GM18951 (cell line): ENCODE results near the gene RPS6KC1.
"Not testable (repeated sequence)": the region's sequence is repeated elsewhere in the genome, so short reads cannot be mapped to it uniquely, and the experiment has no call there.

Source experiments
- POLR2A ChIP-seq: IDR thresholded peaks from 4 replicates; pipeline ENCODE4 v1.6.1; 2011; ENCODE audit warnings: mild to moderate bottlenecking; ENCODE audit not compliant: insufficient read length, insufficient read depth; ENCODE audit errors: extremely low read depth
- in situ Hi-C: fragments of 300-500 bp; cut with MboI; formaldehyde crosslinking; loops from one replicate; pipeline ENCODE4 v1.12.0; 2022; ENCODE audit warnings: low sequenced_read_pairs, mixed read lengths, inconsistent platforms; ENCODE audit not compliant: unreplicated experiment

The RPS6KC1 gene

DNA sequence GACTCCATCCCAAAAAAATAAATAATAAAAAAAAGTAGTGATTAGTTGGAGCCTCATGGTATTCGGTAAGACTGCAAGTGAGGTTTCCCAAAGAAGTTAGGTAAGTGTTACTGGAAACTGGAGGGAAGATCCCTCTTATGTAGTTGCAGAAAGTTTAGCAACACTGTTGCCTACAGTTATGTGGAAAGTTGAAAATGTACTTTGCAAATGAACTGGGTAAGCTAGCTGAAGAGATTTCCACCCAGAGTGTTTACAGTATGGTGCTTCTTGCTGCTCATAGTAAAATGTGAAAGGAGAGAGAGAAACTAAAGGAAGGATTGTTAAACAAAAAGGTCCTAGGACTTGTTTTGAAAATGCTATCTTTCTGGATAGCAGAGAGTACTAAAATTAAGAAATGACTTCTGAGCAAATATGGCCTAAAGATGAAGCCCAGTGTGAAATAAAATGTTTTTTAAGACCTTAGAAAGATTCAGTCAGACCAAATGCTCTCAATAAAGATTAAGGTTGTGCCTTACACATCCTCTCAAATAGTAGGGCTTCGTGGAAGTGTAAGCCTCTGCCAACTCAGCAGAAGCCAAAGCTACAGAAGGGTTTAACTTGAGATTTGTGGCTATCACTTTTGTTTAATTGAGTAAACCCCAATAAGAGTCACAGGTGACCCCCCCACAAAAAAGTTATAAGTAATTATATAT is 31.5 kb downstream of the RPS6KC1 start:
- in situ Hi-C loops, result no loop called here
- no peak for TF ChIP-seq POLR2A

GRCh38 chr1:213083112-213083445 is 32.0 kb downstream of the RPS6KC1 start:
- in situ Hi-C loops, result no loop called here
- no peak for TF ChIP-seq POLR2A

DNA sequence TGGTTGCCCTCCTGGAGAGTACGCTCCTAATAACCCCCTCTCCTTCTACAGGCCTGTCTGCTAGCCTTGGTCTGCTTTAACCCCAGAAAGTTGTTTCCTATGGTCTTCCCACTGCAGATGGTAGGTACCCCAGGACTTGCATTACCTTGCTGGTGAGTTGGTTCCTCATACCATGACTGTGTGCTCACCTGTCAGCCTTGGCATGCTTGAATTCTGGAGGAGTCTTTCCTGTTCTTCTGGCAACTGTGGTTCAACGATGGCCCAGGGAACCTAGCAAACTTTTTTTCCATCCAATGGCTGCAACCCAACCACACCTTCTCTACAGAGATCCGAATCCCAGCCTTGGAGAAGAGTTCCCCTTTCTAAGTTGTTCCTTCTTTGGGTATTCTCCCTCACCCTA is 36.9 kb downstream of the RPS6KC1 start:
- in situ Hi-C loops, result no loop called here
- TF ChIP-seq POLR2A, result no peak

DNA sequence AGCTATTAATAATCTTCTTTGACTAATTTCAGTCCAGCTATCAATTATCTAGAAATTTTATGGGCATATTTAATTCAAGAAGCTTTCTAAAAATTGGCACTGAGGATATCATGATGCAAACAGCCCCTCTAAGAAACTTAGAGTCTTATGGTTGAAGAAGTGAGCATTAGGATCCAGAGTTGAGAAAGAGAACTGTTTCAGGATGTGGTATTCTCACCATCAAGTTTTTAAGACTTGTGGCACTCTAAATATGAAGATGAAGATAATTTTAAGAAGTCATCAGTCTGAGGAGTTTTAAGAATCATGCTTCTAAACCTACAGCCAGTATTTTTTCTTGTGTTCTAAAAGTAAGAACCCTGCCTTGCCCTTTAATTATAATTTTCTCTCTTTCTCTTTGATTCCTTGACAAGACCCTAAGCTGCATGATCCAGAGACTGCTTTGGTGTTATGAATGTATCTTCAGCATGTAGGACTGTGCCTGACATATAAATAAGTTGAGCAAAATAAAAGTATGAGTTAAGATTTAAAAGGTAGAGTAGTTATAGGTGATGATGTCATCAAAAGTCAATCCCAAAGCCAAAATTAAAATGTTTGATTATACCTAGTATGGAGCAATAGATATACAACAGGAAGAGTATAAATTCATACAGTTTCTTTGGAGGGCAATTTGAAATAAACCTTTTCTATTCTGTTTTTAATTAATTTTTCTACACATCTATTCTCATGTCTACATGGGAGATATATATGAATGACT is 39.1 kb downstream of the RPS6KC1 start:
- in situ Hi-C loops, result no loop called here
- TF ChIP-seq POLR2A, result no peak

DNA sequence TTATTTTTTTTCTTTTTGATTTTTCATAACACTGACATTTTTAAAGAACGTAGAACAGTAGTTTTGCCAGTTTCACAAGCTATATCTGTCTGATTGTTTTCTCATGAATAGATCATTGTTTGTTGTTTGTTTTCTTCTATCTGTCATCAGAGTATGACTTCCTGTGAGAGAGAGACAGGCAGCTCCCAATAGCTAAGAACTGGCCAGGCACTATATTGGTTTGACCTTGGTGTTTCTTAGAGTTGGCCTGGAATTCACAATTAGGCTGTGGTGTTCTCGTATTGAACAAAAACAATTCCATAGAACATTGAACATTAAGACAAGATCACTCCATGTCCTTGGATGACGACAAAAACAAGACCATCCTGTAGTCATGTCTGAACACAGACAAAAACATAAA is 43.4 kb downstream of the RPS6KC1 start:
- in situ Hi-C loops, result no loop called here

GRCh38 chr1:213095467-213095866 is 44.4 kb downstream of the RPS6KC1 start:
- no peak for TF ChIP-seq POLR2A
- in situ Hi-C loops, result no loop called here

More for the DNA sequence above, 43.4 kb downstream of the RPS6KC1 start:
- no peak for TF ChIP-seq POLR2A

DNA sequence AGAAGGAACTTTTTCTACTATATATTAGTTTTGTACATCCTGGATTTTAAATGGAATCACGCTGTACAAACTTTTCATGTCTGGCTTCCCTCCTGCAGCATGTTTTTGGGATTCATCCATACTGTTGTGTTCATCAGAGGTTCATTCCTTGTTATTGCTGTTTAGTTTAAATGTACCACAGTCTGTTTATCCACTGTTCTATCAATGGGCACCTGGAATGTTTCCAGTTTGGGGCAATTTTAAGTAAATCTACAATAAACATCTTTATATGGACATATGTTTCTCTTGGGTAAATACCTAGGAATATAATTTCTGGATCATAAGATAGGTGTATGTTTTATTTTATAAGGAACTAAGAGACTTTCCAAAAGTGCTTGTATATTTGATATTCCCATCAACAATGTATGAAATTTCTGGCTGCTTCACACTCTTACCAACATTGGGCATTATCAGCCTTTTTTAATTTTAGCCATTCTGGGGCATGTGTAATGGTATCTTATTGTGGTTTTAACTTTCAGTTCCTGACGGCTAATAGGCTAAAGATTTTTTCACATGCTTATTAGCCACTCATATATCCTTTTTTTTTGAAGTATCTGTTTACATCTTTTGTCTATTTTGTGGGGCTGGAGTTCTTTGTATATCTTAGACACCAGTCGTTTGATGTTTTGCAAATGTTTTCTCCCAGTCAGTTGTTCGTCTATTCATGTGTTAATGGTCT is 48.8 kb downstream of the RPS6KC1 start:
- in situ Hi-C loops, result no loop called here
- no peak for TF ChIP-seq POLR2A

DNA sequence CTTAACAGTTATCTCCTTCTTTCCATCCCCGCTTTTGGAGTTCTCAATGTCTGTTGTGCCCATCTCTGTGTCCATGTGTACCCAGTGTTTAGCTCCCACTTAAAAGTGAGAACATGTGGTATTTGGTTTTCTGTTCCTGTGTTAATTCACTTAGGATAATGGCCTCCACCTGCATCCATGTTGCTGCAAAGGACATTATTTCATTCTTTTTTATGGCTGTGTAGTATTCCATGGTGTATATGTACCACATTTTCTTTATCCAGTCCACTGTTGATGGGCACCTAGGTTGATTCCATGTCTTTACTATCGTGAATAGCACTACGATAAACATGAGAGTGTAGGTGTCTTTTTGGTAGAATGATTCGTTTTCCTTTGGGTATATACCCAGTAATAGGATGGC is 49.5 kb downstream of the RPS6KC1 start:
- in situ Hi-C loops, result not testable (repeated sequence)

DNA sequence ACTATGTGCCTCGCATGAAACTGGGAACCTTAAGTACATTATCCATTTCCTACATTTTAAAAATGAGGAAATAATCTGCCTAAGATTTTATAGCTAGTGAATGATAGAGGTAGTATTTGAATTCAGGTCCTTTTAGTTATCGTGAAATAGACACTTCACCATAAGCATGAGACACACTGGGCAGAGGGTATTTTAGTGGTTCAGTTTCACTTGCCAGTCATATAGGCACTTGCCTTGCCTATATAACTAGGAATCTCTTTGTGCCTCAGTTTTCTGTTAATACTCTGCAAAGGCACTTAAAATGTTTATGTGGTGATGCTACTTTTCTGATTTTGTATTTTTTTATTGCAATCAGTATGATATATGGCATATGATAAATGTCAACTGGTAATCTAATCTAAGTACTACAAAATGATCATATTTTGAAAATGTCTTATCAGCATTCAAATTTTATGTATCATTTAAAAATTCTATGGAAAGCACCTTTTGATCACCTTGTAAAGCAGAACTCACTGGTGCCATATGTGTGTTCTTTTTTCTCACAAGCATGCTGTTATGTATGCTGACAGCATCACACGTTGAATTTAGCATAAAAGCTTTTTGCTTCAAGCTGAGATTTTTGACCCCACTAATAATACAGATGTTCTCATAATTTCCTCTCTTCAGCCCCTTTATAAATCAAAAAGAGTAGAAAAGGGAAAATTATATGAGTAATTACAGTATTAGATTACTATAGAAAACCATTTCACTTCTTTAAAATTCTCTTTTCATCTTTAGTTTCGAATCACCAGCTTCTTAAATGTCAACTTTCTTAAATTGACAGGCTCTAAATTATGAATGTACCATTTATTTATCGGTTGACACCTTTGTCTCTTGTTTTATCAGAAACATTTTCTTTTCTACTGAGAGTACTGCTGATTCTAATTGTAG is 52.6 kb downstream of the RPS6KC1 start:
- TF ChIP-seq POLR2A, result no peak
- in situ Hi-C loops, result no loop called here

- TF ChIP-seq POLR2A, result no peak
- in situ Hi-C loops, result no loop called here
Measured at GRCh38 chr1:213104604-213105003, 53.6 kb downstream of the RPS6KC1 start.

DNA sequence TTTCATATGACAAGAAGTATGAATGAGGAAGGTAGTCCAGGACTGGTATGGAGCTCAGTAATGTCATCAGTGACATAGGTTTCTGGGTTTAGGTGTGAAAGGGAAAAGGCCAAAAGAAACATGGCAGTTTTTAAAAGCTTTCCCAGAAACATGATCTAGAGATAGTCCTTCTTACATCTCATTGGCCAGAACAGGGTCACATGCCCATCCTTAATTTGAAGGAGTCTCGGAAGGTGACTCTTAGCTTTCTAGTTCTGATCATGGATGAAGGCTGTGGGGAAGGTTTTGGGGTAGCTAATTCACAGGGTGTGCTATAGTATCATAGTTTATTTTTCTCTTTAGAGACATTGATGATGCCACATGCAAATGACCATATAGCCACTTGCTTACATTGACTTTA is 55.3 kb downstream of the RPS6KC1 start:
- in situ Hi-C loops, result no loop called here
- no peak for TF ChIP-seq POLR2A

- no peak for TF ChIP-seq POLR2A
- in situ Hi-C loops, result no loop called here
Measured at GRCh38 chr1:213107613-213108012, 56.6 kb downstream of the RPS6KC1 start.
